A673 (cell line): ENCODE results near the gene RHEB. TPM values are rescaled to one million over a fixed set of nuclear protein-coding genes. Genes with fewer than 3 reads are reported as not detected.

Experiments
- BruUV-seq: library from RNA; stranded (reverse); fragments of 400-500 nt; replicated peaks from 2 replicates; lab custom pipeline; 2021; lab: Mats Ljungman, UMichigan
- CTCF ChIA-PET: fragments of 300-600 bp; sonication (Branson Sonifier 250); formaldehyde crosslinking; loops from one replicate; lab custom pipeline; 2022; ENCODE audit warnings: antibody characterized with exemption; lab: Charles Lee
- POLR2A ChIA-PET: fragments of 300-600 bp; sonication (Branson Sonifier 250); formaldehyde crosslinking; loops from one replicate; lab custom pipeline; 2022; ENCODE audit warnings: antibody characterized with exemption; ENCODE audit not compliant: low non-redundant PET; lab: Charles Lee
- DNase-seq: peaks from one replicate; pipeline ENCODE4 v3.0.0-alpha.2; 2015; ENCODE audit warnings: low spot score
- H3K27ac ChIP-seq: fragments of 200-600 bp; sonication (generic); 2 replicates; pipeline ENCODE4 v1.5.1; 2016; ENCODE audit warnings: mixed run types, low read depth, mild to moderate bottlenecking, mixed read lengths, antibody characterized with exemption, low read length; ENCODE audit not compliant: poor library complexity, severe bottlenecking
- H3K27me3 ChIP-seq: fragments of 200-600 bp; sonication (generic); replicated peaks from 2 replicates; pipeline ENCODE4 v1.6.1; 2017; ENCODE audit warnings: mixed run types, low read depth, mild to moderate bottlenecking, mixed read lengths, antibody characterized with exemption, low read length; ENCODE audit not compliant: insufficient read depth, poor library complexity
- H3K36me3 ChIP-seq: fragments of 200-600 bp; sonication (generic); 2 replicates; pipeline ENCODE4 v1.6.1; 2016; ENCODE audit warnings: mixed run types, mild to moderate bottlenecking, mixed read lengths, antibody characterized with exemption, low read length; ENCODE audit not compliant: insufficient read depth, poor library complexity, severe bottlenecking
- H3K4me1 ChIP-seq: fragments of 200-600 bp; sonication (generic); 2 replicates; pipeline ENCODE4 v1.6.1; 2017; ENCODE audit warnings: mixed run types, mild to moderate bottlenecking, mixed read lengths, antibody characterized with exemption, low read length; ENCODE audit not compliant: insufficient read depth, poor library complexity, severe bottlenecking
- H3K4me3 ChIP-seq: fragments of 200-600 bp; sonication (generic); 2 replicates; pipeline ENCODE4 v1.5.1; 2016; ENCODE audit warnings: low read depth, mixed run types, mild to moderate bottlenecking, mixed read lengths, low read length; ENCODE audit not compliant: poor library complexity, severe bottlenecking
- H3K9me3 ChIP-seq: fragments of 200-600 bp; sonication (generic); 2 replicates; pipeline ENCODE4 v1.6.1; 2016; ENCODE audit warnings: mixed run types, low read depth, mild to moderate bottlenecking, mixed read lengths, antibody characterized with exemption, low read length; ENCODE audit not compliant: poor library complexity, severe bottlenecking
- CTCF ChIP-seq: fragments of 300-800, 200-600 bp; sonication (generic); conservative IDR thresholded peaks from 2 replicates; pipeline ENCODE4 v1.5.1; 2017; ENCODE audit warnings: low read depth, mild to moderate bottlenecking, antibody characterized with exemption, low read length, moderate library complexity, mixed read lengths
- EZH2 ChIP-seq: fragments of 200-600 bp; sonication (generic); IDR thresholded peaks from 2 replicates; pipeline ENCODE4 v1.6.1; 2017; ENCODE audit warnings: borderline replicate concordance, low read depth, mild to moderate bottlenecking, mixed read lengths, antibody characterized with exemption, low read length; ENCODE audit not compliant: poor library complexity, severe bottlenecking
- intact Hi-C: fragments of 100-400 bp; cut with micrococcal nuclease; formaldehyde crosslinking; loops from one replicate; pipeline ENCODE4 v1.10.0; 2022; ENCODE audit not compliant: unreplicated experiment
- total RNA-seq: library from RNA; stranded (reverse); gene quantifications from 2 replicates; pipeline ENCODE4 v1.2.3, GENCODE V29; 2021

RHEB gene
- total RNA-seq, 1 experiment from 2014 or later: 136 TPM

- Histone ChIP-seq H3K36me3 (no peaks in the 10 kb centered on the region), H3K4me1 (peaks cover 4% of the 10 kb centered on the region), H3K4me3 (no peak overlapping the region), H3K27me3 (no peaks in the 10 kb centered on the region), H3K27ac (no peak overlapping the region), H3K9me3 (no peaks in the 10 kb centered on the region)
- DNase-seq: no peak
- ChIA-PET POLR2A (no interaction called here), CTCF (interaction anchor here (1.3 to 1.7 kb wide), 2 partner anchors 79 to 81 kb away, joined by 5 to 9 read pairs; no protein-coding TSS in a partner anchor)
- TF ChIP-seq EZH2 (no peak), CTCF (no peak)
- BruUV-seq: no TSS peak
- intact Hi-C loops: loop anchor here (5.0 kb wide), 1 partner anchor 130 kb away; no protein-coding TSS in a partner anchor
These were observed 72.4 kb downstream of the RHEB start for GRCh38 chr7:151447312-151447711.

- Histone ChIP-seq H3K9me3 (no peaks in the 10 kb centered on the region), H3K4me1 (peaks cover 4% of the 10 kb centered on the region), H3K27ac (no peak overlapping the region), H3K4me3 (no peak overlapping the region), H3K36me3 (no peaks in the 10 kb centered on the region), H3K27me3 (no peaks in the 10 kb centered on the region)
- ChIA-PET CTCF (no interaction called here), POLR2A (no interaction called here)
- DNase-seq: no peak
- intact Hi-C loops: loop anchor here (5.0 kb wide), 1 partner anchor 129 kb away; no protein-coding TSS in a partner anchor
- no peak for TF ChIP-seq CTCF
- no peak for TF ChIP-seq EZH2
- BruUV-seq: no TSS peak
These were observed 73.3 kb downstream of the RHEB start for GRCh38 chr7:151446412-151446811.

GRCh38 chr7:151444632-151445031, 75.1 kb downstream of the RHEB start:
- no peak for DNase-seq
- Histone ChIP-seq H3K27me3 (peaks cover under 1% of the 10 kb centered on the region), H3K4me1 (peaks cover 4% of the 10 kb centered on the region), H3K4me3 (no peak overlapping the region), H3K27ac (no peak overlapping the region), H3K36me3 (no peaks in the 10 kb centered on the region), H3K9me3 (no peaks in the 10 kb centered on the region)
- ChIA-PET POLR2A (no interaction called here), CTCF (no interaction called here)
- TF ChIP-seq EZH2 (no peak), CTCF (no peak)
- BruUV-seq: no TSS peak
- intact Hi-C loops: loop anchor here (5.0 kb wide), 1 partner anchor 127 kb away; no protein-coding TSS in a partner anchor
